ENCODE data around the gene MACIR. TPM values are rescaled to one million over a fixed set of nuclear protein-coding genes. Genes with fewer than 3 reads are reported as not detected.

MACIR gene
- total RNA-seq, 6 experiments from 2014 or later, result 80.7 to 110 (median 97.9) TPM

DNA sequence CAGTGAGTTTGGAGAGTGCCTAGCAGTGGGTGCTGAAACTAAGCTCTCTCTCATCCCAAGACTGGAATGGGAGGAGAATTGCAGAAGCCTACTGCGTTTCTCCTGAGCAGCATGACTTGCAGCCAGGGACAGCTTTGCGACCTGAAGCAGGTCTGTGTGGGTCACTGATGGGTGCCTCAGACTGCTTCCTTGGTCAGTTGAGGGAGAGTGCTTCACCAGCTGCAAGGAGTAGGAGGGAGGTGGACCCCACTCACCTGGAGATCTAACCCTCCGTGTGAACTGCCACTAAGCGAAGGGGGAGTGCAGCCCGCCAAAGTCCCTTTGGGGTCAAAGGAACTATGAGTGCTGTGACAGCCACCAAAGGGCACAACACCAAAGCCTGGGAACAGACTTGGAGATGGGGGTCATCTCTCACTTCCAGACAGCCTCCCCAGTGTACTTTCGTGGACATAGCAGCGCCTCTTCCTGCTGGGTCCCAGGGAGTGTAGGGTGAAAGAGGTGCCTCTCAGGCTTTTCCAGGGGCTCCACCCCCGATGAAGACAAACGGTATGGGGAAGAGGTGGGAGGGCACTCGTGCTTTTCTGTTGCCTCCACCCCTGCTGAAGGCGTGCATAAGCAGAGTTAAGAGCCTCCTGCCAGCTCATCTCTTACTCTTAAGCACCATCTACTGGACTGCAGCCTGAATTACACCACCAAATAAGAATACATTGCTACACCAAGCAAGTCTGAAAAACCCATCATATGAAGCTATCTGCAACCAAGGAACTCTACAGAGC, 34.3 kb upstream of the MACIR start:
- Mint-ChIP-seq H3K4me3 (no peak overlapping the region), H3K4me1 (ENCODE audit: low read depth) (peaks cover 35% of the 10 kb centered on the region), H3K36me3 (ENCODE audit: low read depth) (peaks cover 10% of the 10 kb centered on the region; the same call in 1 of the 2 replicates)

DNA sequence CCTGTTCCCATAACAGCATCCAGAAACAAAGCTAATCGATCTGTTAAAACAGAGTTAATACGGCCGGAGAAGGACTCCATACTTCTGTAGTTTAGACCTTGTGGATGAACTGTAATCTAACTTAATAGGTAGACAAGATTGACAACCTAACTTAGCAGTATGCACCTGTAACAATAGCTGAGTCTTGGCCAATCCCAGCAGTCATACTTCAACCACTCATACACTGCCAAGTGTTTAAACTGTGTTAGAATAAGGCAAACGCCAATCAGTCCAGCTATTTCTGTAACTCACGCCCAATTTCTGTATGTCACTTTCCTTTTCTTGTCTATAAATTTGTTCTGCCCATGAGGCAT, 33.7 kb upstream of the MACIR start:
- Mint-ChIP-seq H3K27me3 (ENCODE audit: insufficient read depth) (peaks cover 2% of the 10 kb centered on the region; the same call in 1 of the 2 replicates), H3K27ac (no peak overlapping the region), H3K9me3 (peaks cover 5% of the 10 kb centered on the region; the same call in 1 of the 2 replicates), H3K4me3 (no peak overlapping the region), H3K4me1 (ENCODE audit: low read depth) (peaks cover 35% of the 10 kb centered on the region), H3K36me3 (ENCODE audit: low read depth) (0 out of 2 replicates have a peak, but pooled peaks cover 5% of the 10 kb centered on the region)
- DNase-seq, result no peak
- TF ChIP-seq, protein P1, sequence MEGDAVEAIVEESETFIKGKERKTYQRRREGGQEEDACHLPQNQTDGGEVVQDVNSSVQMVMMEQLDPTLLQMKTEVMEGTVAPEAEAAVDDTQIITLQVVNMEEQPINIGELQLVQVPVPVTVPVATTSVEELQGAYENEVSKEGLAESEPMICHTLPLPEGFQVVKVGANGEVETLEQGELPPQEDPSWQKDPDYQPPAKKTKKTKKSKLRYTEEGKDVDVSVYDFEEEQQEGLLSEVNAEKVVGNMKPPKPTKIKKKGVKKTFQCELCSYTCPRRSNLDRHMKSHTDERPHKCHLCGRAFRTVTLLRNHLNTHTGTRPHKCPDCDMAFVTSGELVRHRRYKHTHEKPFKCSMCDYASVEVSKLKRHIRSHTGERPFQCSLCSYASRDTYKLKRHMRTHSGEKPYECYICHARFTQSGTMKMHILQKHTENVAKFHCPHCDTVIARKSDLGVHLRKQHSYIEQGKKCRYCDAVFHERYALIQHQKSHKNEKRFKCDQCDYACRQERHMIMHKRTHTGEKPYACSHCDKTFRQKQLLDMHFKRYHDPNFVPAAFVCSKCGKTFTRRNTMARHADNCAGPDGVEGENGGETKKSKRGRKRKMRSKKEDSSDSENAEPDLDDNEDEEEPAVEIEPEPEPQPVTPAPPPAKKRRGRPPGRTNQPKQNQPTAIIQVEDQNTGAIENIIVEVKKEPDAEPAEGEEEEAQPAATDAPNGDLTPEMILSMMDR (IDR thresholded peaks at IDR 0.05), result peak; percentile 42; the same call in 1 of the 2 replicates

More for the DNA sequence above, 34.3 kb upstream of the MACIR start:
- TF ChIP-seq, protein P1 (IDR thresholded peaks at IDR 0.05), result peak; percentile 80
- DNase-seq, result peak; percentile 73
- Mint-ChIP-seq H3K27me3 (ENCODE audit: insufficient read depth) (peaks cover 2% of the 10 kb centered on the region; the same call in 1 of the 2 replicates), H3K9me3 (peaks cover 5% of the 10 kb centered on the region; the same call in 1 of the 2 replicates), H3K27ac (no peak overlapping the region)

DNA sequence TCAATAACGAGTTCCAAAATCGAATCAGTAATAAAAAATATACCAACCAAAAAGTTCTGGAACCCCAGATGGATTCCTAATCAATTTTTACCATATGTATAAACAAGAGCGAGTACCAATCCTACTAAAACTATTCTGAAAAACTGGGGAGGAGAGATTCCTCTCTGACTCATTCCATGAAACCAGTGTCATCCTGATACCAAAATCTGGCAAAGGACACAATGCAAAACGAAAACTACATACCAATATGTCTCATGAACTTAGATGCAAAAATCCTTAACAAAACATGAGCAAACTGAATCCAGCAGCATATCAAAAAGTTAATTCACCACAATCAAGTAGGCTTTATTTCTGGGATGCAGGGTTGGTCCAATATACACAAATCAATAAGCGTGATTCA, 30.5 kb upstream of the MACIR start:
- H3K4me3 Mint-ChIP-seq, result no peak overlapping the region
- TF ChIP-seq, protein P1 (IDR thresholded peaks at IDR 0.05), result no peak
- H3K4me1 Mint-ChIP-seq (ENCODE audit: low read depth), result peaks cover 39% of the 10 kb centered on the region
- H3K9me3 Mint-ChIP-seq, result peaks cover 5% of the 10 kb centered on the region; the same call in 1 of the 2 replicates
- H3K27ac Mint-ChIP-seq, result no peak overlapping the region
- H3K36me3 Mint-ChIP-seq (ENCODE audit: low read depth), result 0 out of 2 replicates have a peak, but pooled peaks cover 4% of the 10 kb centered on the region
- DNase-seq, result peak; percentile 29
- H3K27me3 Mint-ChIP-seq (ENCODE audit: insufficient read depth), result peaks cover 2% of the 10 kb centered on the region; the same call in 1 of the 2 replicates

DNA sequence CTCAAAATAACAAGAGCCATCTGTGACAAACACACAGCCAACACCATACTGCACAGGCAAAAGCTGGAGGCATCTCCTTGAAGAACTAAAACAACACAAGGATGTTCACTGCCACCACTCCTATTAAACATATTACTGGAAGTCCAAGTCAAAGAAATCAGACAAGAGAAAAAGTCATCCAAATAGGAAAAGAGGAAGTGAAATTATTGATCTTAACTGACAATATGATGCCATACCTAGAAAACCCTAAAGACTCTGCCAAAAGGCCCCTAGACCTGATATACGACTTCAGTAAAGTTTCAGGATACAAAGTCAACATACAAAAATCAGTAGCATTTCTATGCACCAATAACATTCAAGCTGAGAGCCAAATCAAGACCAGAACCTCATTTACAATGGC, 30.0 kb upstream of the MACIR start:
- Mint-ChIP-seq H3K9me3 (peaks cover 5% of the 10 kb centered on the region; the same call in 1 of the 2 replicates), H3K27ac (no peak overlapping the region), H3K27me3 (ENCODE audit: insufficient read depth) (peaks cover 2% of the 10 kb centered on the region; the same call in 1 of the 2 replicates), H3K4me1 (ENCODE audit: low read depth) (peaks cover 45% of the 10 kb centered on the region), H3K36me3 (ENCODE audit: low read depth) (0 out of 2 replicates have a peak, but pooled peaks cover 4% of the 10 kb centered on the region), H3K4me3 (no peak overlapping the region)
- DNase-seq, result no peak
- TF ChIP-seq, protein P1 (IDR thresholded peaks at IDR 0.05), result no peak

DNA sequence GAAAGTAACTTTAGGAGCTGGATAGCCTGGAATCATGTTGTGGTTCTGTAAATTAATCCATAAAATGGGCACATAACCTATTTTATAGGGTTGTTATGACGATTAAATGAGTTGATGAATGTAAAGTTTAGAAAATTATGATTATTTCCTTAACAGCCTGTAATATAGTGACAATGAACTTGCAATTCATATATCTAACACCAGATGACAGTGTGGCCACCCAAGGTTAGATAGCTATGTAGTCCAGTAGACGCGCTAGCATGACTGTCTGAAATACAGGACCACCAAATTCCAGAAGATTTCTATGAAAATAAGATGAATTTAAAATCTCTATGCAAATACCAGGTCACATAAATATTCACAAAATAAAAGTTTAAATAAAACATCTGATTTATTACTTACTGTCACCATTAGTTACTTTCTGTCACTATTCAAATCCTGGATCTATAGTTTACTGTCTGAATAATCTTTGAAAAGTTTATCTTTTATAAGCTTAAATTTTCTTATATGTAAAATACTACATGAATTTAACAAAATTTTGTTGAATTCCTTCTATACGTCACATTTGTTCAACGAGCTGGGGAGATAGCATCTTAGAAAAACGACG, 26.1 kb upstream of the MACIR start:
- Mint-ChIP-seq H3K9me3 (peaks cover 5% of the 10 kb centered on the region; the same call in 1 of the 2 replicates), H3K27ac (no peak overlapping the region), H3K4me1 (ENCODE audit: low read depth) (peaks cover 37% of the 10 kb centered on the region), H3K4me3 (no peak overlapping the region), H3K27me3 (ENCODE audit: insufficient read depth) (peaks cover 2% of the 10 kb centered on the region; the same call in 1 of the 2 replicates), H3K36me3 (ENCODE audit: low read depth) (0 out of 2 replicates have a peak, but pooled peaks cover 4% of the 10 kb centered on the region)
- DNase-seq, result peak; percentile 36
- TF ChIP-seq, protein P1 (IDR thresholded peaks at IDR 0.05), result peak; percentile 91
